Measurements from ENCODE around the gene CACNA1G.

CACNA1G gene

DNA sequence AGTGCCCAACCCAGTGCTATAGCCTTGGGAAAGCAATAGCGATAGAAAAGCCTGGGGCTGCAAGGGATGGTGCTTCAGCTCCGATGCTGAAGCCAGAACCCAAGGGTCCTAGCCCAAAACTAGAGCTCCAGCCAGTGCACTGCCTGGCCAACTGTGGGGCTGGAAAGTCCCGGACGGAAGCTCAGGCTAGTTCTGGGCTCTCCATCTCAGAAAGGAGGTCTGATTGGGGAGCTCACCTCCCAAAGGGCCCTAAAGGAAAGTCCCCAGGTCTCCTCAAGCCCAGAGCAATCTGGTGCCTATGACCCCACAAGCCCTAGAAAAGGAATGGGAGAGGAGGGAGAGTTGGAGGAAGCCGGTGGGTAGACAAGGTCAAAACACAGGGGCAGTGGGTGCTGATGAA, 72.1 kb downstream of the CACNA1G start:
- no peak for DNase-seq (ENCODE audit: low read depth in 3 of 3)

GRCh38 chr17:50633683-50634082, 73.2 kb downstream of the CACNA1G start:
- no peak for DNase-seq (ENCODE audit: low read depth in 3 of 3)

DNA sequence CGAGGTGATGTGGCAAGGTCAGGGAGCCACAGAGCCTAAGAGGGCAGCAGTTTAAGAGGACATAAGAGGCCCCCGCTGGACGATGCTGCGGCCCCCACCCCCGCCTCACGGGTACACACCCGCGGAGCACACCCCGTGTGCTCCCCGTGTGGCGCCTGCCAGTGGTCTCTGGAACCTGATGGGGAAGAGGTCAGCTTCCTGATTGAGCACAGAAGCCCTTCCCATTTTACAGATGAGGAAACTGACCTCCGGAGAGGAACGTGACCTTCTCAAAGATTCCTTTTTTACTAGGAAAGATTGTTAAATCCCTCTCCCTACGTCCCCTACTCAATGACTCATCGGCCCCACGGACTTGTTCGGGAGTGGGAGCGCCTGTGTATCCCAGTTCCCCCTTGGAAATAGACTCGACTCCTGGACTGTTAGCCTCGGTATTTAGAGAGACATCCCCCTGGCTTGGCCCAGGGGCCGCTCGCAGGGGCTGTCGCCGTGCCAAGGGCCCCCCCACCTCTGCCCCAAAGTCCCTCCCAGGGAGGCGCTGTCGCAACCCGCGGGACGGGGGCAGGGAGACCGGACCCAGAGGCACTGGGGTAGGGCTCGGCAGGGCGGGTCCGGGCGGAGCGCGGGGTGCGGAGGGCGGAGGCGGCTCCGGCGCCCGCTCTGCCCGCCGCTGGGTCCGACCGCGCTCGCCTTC, 73.9 kb downstream of the CACNA1G start, which contains the start of gene ABCC3:
Gene ABCC3, plus strand, starts transcription at position 658 of the 691 bp plus-strand sequence. CDS start 56 bp downstream, outside the sequence.
- no peak for DNase-seq (ENCODE audit: low read depth in 3 of 3)

- DNase-seq (ENCODE audit: low read depth in 3 of 3), result no peak
Measured at GRCh38 chr17:50634915-50635731, 74.6 kb downstream of the CACNA1G start.

GRCh38 chr17:50635732-50635981, 75.1 kb downstream of the CACNA1G start:
- no peak for DNase-seq (ENCODE audit: low read depth in 3 of 3)

DNA sequence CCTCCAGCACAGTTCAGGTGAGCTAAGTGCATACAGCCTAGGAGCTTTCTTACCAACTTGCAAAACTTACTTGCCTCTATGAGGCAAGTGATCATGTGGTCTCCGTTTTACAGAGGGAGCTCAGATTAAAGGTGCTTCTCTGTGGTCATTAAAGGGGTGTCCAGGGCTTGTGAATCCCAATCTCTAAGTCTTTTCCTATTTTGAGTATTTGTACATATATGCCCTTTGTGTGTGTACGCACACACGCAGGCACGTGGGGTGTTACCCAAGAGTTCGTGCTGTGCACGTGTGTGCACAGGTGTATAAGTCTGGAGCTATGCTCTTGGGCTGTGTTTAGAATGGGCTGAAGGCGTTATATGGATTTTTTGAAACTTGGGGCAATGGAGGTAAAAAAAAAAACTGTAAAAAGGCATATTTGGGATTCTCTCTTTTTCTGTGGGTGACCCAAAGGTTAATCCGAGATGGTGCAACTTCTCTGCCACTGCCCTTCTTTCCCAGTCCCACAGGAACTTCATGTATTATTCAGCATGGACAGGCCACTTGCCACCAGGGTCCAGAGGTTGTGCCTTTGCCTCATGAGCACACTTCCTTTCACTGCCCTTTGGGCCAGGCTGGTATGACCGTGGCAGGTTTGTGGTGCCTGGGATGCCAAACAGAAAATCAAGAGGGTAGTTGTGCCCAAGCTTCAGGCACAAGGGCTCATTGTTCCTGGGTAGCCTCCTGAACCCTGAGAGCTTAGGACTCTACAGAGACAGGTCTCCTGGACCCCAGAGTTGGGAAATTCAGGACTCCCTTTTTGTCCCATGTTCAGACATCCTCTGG, 75.7 kb downstream of the CACNA1G start:
- no peak for DNase-seq (ENCODE audit: low read depth in 3 of 3)

DNA sequence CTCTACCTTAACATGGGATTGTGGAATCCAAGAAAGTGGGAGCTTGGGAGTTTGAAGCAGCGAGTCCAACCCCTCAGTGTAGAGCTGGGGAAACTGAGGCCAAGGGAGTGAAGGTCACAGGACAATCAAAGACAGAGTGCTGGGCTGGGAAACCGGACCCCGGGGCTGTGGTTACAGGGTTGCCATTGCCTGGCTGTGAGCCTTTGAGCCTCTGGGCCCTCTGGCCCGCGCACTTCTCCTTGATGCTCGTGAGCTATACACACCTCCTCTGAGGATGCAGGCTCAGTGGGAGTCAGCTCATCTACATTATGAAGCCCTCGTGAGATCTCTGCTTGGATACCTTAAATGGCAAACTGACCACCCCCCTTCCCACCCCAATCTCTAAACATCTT, 76.3 kb downstream of the CACNA1G start:
- no peak for DNase-seq (ENCODE audit: low read depth in 3 of 3)

DNA sequence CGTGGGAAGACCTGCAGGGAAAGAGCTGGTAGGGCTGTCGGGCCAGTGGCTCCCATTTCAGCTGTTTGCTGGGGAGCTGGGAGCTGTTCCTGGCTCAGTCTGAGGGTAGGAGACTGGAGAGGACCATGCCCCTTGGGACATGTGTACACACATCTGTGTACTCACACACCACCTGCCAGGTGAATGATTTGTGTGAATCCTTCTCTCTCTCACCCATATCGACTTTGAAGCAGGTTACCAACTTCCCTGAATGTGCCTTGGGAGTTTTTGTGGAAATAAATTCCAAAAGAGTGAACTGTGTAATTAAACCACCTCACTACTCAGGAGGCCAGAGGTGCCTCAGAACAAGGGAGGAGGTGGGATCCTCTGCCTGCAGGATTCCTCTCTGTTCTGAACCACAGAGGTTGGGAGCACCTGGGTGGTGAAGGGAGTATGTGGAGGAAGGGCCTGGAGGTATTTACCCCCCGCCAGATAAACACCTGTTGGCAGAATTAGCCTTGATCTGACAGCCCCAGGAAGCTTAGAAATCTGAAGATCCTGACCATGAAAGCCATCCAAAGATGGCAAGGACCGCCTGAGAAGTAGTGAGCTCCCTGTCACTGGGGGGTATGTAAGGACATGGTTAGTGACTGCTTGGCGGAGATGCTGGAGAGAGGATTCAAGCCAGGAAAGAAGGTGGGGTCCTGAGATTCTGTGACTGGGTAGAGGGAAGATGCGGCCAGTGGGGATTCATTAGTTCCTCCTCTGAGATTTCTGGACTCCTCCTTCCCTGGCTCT, 77.5 kb downstream of the CACNA1G start:
- DNase-seq (ENCODE audit: low read depth in 3 of 3), result no peak

- DNase-seq (ENCODE audit: low read depth in 3 of 3), result no peak
Measured at GRCh38 chr17:50638606-50638965, 78.1 kb downstream of the CACNA1G start.

- DNase-seq (ENCODE audit: low read depth in 3 of 3), result no peak
Measured at GRCh38 chr17:50638966-50639713, 78.6 kb downstream of the CACNA1G start.

DNA sequence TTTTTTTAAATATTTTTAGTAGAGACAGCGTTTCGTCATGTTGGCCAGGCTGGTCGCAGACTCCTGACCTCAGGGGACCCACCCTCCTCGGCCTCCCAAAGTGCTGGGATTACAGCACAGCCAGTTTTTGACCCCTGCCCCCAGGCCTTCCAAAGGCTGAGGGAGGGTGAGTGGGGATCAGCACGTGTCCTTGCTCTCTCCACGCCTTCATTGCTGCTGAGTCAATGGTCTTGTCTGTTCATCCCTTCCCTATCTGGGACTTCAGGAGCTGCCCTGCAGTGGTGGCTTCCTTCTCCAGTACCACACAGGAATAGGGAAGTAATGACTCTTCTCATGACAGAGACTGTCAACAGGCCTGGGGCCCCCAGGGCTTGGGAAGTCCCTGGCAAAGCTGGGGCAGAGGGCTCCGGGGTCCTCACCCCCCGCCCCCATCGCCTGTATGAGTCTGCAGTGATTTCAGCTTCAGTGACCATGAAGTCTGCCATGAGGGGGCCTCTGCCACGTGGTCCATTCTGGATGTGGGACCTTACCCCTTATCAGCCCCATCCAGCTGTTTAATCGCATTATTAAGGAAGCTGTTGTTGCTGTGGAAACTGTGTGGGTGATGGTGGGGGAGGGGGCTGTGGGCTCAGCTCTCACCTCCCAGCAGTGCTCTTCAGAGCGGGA, 80.3 kb downstream of the CACNA1G start:
- no peak for DNase-seq (ENCODE audit: low read depth in 3 of 3)

GRCh38 chr17:50641357-50641756, 80.8 kb downstream of the CACNA1G start:
- DNase-seq (ENCODE audit: low read depth in 3 of 3), result no peak

GRCh38 chr17:50642071-50642721, 81.7 kb downstream of the CACNA1G start:
- no peak for DNase-seq (ENCODE audit: low read depth in 3 of 3)

GRCh38 chr17:50642722-50643656, 82.5 kb downstream of the CACNA1G start:
- DNase-seq (ENCODE audit: low read depth in 3 of 3), result no peak

- DNase-seq (ENCODE audit: low read depth in 3 of 3), result no peak
Measured at GRCh38 chr17:50645748-50646682, 85.5 kb downstream of the CACNA1G start.

GRCh38 chr17:50647187-50647586, 86.7 kb downstream of the CACNA1G start:
- no peak for DNase-seq (ENCODE audit: low read depth in 3 of 3)

GRCh38 chr17:50649042-50649908, 88.8 kb downstream of the CACNA1G start:
- DNase-seq (ENCODE audit: low read depth in 3 of 3), result no peak

All from stimulated activated CD4-positive, alpha-beta T cell treated with anti-CD3 and anti-CD28 coated beads, TNF-alpha, amount 100 ng/mL, for 48 hours (primary cell).